Measurements from ENCODE around the gene CCDC12. TPM values are rescaled to one million over a fixed set of nuclear protein-coding genes. Genes with fewer than 3 reads are reported as not detected.

CCDC12 gene
- total RNA-seq, 1 donor from 2014 or later: 64.3 TPM

GRCh38 chr3:46921041-46921440 lies 55.5 kb downstream of the CCDC12 start:
- Mint-ChIP-seq H3K36me3 (ENCODE audit: insufficient read depth) (peaks cover 40% of the 10 kb centered on the region), H3K27me3 (no peaks in the 10 kb centered on the region), H3K4me3 (ENCODE audit: low read depth) (no peak overlapping the region), H3K9me3 (ENCODE audit: low read depth) (peaks cover 7% of the 10 kb centered on the region), H3K27ac (no peak overlapping the region), H3K4me1 (ENCODE audit: low read depth) (peaks cover 2% of the 10 kb centered on the region)
- TF ChIP-seq, protein P1, sequence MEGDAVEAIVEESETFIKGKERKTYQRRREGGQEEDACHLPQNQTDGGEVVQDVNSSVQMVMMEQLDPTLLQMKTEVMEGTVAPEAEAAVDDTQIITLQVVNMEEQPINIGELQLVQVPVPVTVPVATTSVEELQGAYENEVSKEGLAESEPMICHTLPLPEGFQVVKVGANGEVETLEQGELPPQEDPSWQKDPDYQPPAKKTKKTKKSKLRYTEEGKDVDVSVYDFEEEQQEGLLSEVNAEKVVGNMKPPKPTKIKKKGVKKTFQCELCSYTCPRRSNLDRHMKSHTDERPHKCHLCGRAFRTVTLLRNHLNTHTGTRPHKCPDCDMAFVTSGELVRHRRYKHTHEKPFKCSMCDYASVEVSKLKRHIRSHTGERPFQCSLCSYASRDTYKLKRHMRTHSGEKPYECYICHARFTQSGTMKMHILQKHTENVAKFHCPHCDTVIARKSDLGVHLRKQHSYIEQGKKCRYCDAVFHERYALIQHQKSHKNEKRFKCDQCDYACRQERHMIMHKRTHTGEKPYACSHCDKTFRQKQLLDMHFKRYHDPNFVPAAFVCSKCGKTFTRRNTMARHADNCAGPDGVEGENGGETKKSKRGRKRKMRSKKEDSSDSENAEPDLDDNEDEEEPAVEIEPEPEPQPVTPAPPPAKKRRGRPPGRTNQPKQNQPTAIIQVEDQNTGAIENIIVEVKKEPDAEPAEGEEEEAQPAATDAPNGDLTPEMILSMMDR (IDR thresholded peaks at IDR 0.05; ENCODE audit: unreplicated experiment): no peak
- no peak for DNase-seq (ENCODE audit: low spot score, unreplicated experiment)

- Mint-ChIP-seq H3K27ac (no peak overlapping the region), H3K4me1 (ENCODE audit: low read depth) (no peaks in the 10 kb centered on the region), H3K36me3 (ENCODE audit: insufficient read depth) (peaks cover 40% of the 10 kb centered on the region), H3K27me3 (no peaks in the 10 kb centered on the region), H3K9me3 (ENCODE audit: low read depth) (peaks cover 7% of the 10 kb centered on the region), H3K4me3 (ENCODE audit: low read depth) (no peak overlapping the region)
- TF ChIP-seq, protein P1 (IDR thresholded peaks at IDR 0.05; ENCODE audit: unreplicated experiment): no peak
- DNase-seq (ENCODE audit: low spot score, unreplicated experiment): no peak
Measured at GRCh38 chr3:46918634-46919033, 57.9 kb downstream of the CCDC12 start.

GRCh38 chr3:46918202-46918601 lies 58.3 kb downstream of the CCDC12 start:
- no peak for DNase-seq (ENCODE audit: low spot score, unreplicated experiment)
- TF ChIP-seq, protein P1 (IDR thresholded peaks at IDR 0.05; ENCODE audit: unreplicated experiment): no peak
- Mint-ChIP-seq H3K27ac (no peak overlapping the region), H3K36me3 (ENCODE audit: insufficient read depth) (peaks cover 37% of the 10 kb centered on the region), H3K4me1 (ENCODE audit: low read depth) (no peaks in the 10 kb centered on the region), H3K27me3 (no peaks in the 10 kb centered on the region), H3K4me3 (ENCODE audit: low read depth) (no peak overlapping the region), H3K9me3 (ENCODE audit: low read depth) (peaks cover 7% of the 10 kb centered on the region)

GRCh38 chr3:46917257-46917656 lies 59.3 kb downstream of the CCDC12 start:
- Mint-ChIP-seq H3K36me3 (ENCODE audit: insufficient read depth) (peaks cover 37% of the 10 kb centered on the region), H3K9me3 (ENCODE audit: low read depth) (peaks cover 7% of the 10 kb centered on the region), H3K4me3 (ENCODE audit: low read depth) (no peak overlapping the region), H3K27me3 (no peaks in the 10 kb centered on the region), H3K4me1 (ENCODE audit: low read depth) (no peaks in the 10 kb centered on the region), H3K27ac (no peak overlapping the region)
- TF ChIP-seq, protein P1 (IDR thresholded peaks at IDR 0.05; ENCODE audit: unreplicated experiment): no peak
- no peak for DNase-seq (ENCODE audit: low spot score, unreplicated experiment)

- Mint-ChIP-seq H3K27ac (no peak overlapping the region), H3K4me3 (ENCODE audit: low read depth) (no peak overlapping the region), H3K9me3 (ENCODE audit: low read depth) (peaks cover 7% of the 10 kb centered on the region), H3K27me3 (no peaks in the 10 kb centered on the region), H3K4me1 (ENCODE audit: low read depth) (no peaks in the 10 kb centered on the region), H3K36me3 (ENCODE audit: insufficient read depth) (peaks cover 38% of the 10 kb centered on the region)
- DNase-seq (ENCODE audit: low spot score, unreplicated experiment): no peak
- TF ChIP-seq, protein P1 (IDR thresholded peaks at IDR 0.05; ENCODE audit: unreplicated experiment): no peak
Measured at GRCh38 chr3:46916799-46917198, 59.7 kb downstream of the CCDC12 start.

Data from progenitor cell of endocrine pancreas (in vitro differentiated cells).